Gastroesophageal sphincter (tissue), 3 donors: ENCODE measurements around the gene NCF4.

ENCODE experiments used
- POLR2A ChIP-seq, 2 donors: fragments of 450-650 bp; IDR thresholded peaks; one replicate each; pipeline ENCODE4 v1.6.1; 2017; ENCODE audit warnings: antibody characterized with exemption in 2 of 2, mild to moderate bottlenecking in 2 of 2, moderate library complexity in 1 of 2
- TF ChIP-seq, protein P1 (sequence below), 4 experiments: fragments of 200-600 bp in 2 of 4; fragments of 450-650 bp in 2 of 4; sonication (generic) in 1 of 4; IDR thresholded peaks; one replicate each; pipeline ENCODE4 v1.5.1; 2017 to 2019; ENCODE audit warnings: antibody characterized with exemption in 4 of 4, mild to moderate bottlenecking in 2 of 4, moderate library complexity in 2 of 4

DNA sequence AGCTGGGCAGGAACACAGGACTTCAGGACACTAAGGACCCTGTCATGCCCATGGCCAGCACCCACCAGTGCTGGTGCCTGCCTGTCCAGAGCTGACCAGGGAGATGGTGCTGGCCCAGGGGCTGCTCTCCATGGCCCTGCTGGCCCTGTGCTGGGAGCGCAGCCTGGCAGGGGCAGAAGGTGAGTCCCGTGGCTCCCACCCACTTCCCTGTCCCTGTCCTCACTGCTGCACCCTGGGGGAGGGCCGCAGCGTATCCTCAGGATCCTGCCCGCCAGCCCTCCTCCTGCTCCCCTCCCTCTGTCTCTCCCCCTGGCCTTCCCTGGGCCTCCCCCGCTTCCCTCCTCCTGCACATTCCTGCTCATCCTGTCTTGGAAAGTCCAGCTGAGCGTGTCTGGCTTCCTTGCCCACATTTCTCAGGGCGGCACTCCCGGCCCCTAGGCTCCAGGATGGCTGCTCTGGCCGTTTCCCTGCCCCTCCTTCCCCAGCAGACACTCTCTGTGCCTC, 61.4 kb downstream of the NCF4 start:
- TF ChIP-seq, protein P1, sequence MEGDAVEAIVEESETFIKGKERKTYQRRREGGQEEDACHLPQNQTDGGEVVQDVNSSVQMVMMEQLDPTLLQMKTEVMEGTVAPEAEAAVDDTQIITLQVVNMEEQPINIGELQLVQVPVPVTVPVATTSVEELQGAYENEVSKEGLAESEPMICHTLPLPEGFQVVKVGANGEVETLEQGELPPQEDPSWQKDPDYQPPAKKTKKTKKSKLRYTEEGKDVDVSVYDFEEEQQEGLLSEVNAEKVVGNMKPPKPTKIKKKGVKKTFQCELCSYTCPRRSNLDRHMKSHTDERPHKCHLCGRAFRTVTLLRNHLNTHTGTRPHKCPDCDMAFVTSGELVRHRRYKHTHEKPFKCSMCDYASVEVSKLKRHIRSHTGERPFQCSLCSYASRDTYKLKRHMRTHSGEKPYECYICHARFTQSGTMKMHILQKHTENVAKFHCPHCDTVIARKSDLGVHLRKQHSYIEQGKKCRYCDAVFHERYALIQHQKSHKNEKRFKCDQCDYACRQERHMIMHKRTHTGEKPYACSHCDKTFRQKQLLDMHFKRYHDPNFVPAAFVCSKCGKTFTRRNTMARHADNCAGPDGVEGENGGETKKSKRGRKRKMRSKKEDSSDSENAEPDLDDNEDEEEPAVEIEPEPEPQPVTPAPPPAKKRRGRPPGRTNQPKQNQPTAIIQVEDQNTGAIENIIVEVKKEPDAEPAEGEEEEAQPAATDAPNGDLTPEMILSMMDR (IDR thresholded peaks at IDR 0.05): no peak
- TF ChIP-seq POLR2A (IDR thresholded peaks at IDR 0.05): no peak
